Progenitor cell of endocrine pancreas (in vitro differentiated cells): Measurements from ENCODE around the gene MSI2. TPM values are rescaled to one million over a fixed set of nuclear protein-coding genes. Genes with fewer than 3 reads are reported as not detected.
A peak's percentile ranks its signal among the peaks of the same experiment; 100 is the strongest.

Source experiments
- DNase-seq: peaks from one replicate; pipeline ENCODE4 v3.0.0; 2021; ENCODE audit warnings: low spot score; ENCODE audit not compliant: unreplicated experiment
- H3K27ac Mint-ChIP-seq: 2 replicates; pipeline ENCODE4 v1.8.0; 2021; ENCODE audit warnings: mild to moderate bottlenecking, moderate library complexity, mixed read lengths
- H3K27me3 Mint-ChIP-seq: 2 replicates; pipeline ENCODE4 v1.8.0; 2021; ENCODE audit warnings: mixed read lengths
- H3K36me3 Mint-ChIP-seq: 2 replicates; pipeline ENCODE4 v1.8.0; 2022; ENCODE audit warnings: mixed read lengths; ENCODE audit not compliant: insufficient read depth
- H3K4me1 Mint-ChIP-seq: 2 replicates; pipeline ENCODE4 v1.8.0; 2021; ENCODE audit warnings: low read depth, mixed read lengths
- H3K4me3 Mint-ChIP-seq: 2 replicates; pipeline ENCODE4 v1.8.0; 2021; ENCODE audit warnings: low read depth, mild to moderate bottlenecking, moderate library complexity, mixed read lengths
- H3K9me3 Mint-ChIP-seq: 2 replicates; pipeline ENCODE4 v1.8.0; 2021; ENCODE audit warnings: low read depth, mixed read lengths
- CTCF ChIP-seq: fragments of 200-600 bp; sonication (generic); IDR thresholded peaks from one replicate; pipeline ENCODE4 v1.5.0; 2021; ENCODE audit warnings: antibody characterized with exemption, mild to moderate bottlenecking; ENCODE audit not compliant: unreplicated experiment
- total RNA-seq: library from RNA; stranded (reverse); gene quantifications from 2 replicates; pipeline ENCODE4 v1.2.1, GENCODE V29; 2021

The MSI2 gene
- total RNA-seq, 1 donor from 2014 or later: 164 TPM

DNA sequence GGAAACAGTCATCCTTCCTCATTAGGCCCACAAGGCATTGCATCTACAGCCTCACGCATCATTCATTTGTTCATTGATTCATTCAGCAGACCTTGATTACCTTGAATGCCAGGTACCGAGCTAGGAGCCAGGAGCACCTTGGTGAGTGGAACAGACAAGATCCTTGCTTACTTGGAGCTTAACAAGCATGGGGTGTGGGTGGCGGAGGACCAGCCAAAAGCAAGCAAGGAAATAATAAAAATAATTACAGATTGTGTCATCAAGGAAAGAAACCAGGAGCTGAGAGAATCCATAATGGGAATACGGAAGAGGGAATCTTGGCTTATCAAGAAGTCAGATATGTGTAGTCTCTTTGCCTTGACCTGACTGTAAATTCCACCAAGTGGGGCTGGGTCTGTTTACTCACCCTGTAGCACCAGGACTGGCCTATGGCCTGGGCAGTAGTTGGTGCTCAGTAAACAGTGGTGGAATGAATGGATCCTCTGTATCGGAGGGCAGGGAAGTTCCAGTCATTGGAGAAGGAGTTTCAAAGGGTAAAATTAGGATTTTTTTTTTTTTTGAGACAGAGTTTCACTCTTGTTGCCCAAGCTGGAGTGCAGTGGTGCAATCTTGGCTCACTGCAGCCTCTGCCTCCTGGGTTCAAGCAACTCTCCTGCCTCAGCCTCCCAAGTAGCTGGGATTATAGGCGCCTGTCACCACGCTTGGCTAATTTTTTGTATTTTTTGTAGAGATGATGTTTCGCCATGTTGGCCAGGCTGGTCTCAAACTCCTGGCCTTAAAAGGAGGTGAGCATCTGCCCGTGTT lies 157.7 kb downstream of the MSI2 start:
- H3K4me1 Mint-ChIP-seq: peaks cover 43% of the 10 kb centered on the region
- H3K9me3 Mint-ChIP-seq: peaks cover 2% of the 10 kb centered on the region
- DNase-seq: no peak
- peaks cover 9% of the 10 kb centered on the region for H3K36me3 Mint-ChIP-seq
- peak overlapping the region; percentile 94 for H3K27ac Mint-ChIP-seq
- no peak for TF ChIP-seq CTCF
- no peak overlapping the region for H3K4me3 Mint-ChIP-seq
- no peaks in the 10 kb centered on the region for H3K27me3 Mint-ChIP-seq

GRCh38 chr17:57415751-57416207 lies 159.5 kb downstream of the MSI2 start:
- peak overlapping the region; percentile 84 for H3K27ac Mint-ChIP-seq
- peaks cover 2% of the 10 kb centered on the region for H3K9me3 Mint-ChIP-seq
- no peak for DNase-seq
- no peak overlapping the region for H3K4me3 Mint-ChIP-seq
- H3K4me1 Mint-ChIP-seq: peaks cover 32% of the 10 kb centered on the region
- no peaks in the 10 kb centered on the region for H3K27me3 Mint-ChIP-seq
- TF ChIP-seq CTCF: no peak
- H3K36me3 Mint-ChIP-seq: peaks cover 13% of the 10 kb centered on the region

DNA sequence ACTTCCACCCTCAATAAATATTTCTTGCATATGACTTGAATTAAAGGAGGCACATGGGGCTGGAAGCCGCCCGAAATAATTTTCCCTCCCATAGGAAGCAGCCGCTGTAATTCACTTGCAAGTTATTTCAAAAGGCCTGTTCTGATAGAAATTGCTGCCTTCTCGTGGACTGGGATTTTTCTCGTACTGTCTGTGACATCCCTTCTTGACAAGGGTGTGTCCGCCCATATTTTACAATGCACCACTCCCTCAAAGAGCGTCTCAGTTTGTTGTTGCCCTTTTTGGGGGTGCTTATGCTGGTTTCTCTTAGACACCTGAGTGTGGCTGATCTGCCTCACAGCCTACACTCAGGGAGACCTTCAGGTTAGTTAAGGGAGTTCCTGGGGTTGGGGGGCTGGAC lies 160.0 kb downstream of the MSI2 start:
- Mint-ChIP-seq H3K27ac (no peak overlapping the region), H3K36me3 (peaks cover 15% of the 10 kb centered on the region), H3K4me3 (no peak overlapping the region), H3K27me3 (no peaks in the 10 kb centered on the region), H3K9me3 (peaks cover 2% of the 10 kb centered on the region), H3K4me1 (peaks cover 37% of the 10 kb centered on the region)
- no peak for DNase-seq
- TF ChIP-seq CTCF: no peak

GRCh38 chr17:57417956-57418355 lies 161.6 kb downstream of the MSI2 start:
- Mint-ChIP-seq H3K4me3 (no peak overlapping the region), H3K4me1 (peaks cover 39% of the 10 kb centered on the region), H3K27ac (no peak overlapping the region), H3K27me3 (no peaks in the 10 kb centered on the region), H3K36me3 (peaks cover 15% of the 10 kb centered on the region), H3K9me3 (peaks cover 2% of the 10 kb centered on the region)
- no peak for DNase-seq
- TF ChIP-seq CTCF: no peak

DNA sequence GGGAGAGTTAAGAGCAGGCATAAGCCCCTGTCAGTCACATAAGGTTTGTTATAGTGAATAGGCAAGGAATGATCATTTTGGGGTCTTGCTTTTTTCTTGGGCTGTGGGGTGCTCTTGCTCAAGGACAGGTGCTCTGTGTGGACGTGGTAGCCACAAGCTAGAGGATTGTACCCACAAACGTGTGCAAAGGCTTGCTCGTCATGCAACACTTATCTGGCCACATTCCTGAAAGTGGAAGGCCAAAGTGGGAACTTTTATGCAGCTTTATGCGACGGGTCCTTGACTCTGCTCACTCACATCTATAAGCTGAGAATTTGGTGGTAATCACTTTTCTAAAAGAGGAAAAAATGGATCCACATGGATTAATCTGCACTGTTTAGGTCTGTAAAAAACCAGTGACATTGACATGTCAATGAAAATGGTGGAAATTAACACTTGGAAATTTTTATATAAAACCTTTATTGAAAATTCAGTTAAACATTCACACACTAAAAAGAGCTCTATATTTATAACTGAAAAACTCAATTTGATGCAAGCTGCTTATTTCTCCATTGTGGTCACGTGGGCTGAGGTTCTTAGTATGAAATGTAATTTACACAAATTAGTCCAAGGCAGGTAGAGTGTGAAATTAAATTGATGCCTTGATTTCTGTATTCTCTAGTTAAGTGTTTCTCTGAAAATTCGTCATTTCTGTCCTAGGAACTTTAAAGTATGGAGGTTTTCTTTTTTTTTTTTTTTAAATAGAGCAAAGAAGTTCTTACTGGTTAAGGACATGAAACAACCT lies 162.3 kb downstream of the MSI2 start:
- TF ChIP-seq CTCF: no peak
- H3K9me3 Mint-ChIP-seq: peaks cover 2% of the 10 kb centered on the region
- H3K36me3 Mint-ChIP-seq: peaks cover 19% of the 10 kb centered on the region
- DNase-seq: no peak
- no peak overlapping the region for H3K27ac Mint-ChIP-seq
- no peaks in the 10 kb centered on the region for H3K27me3 Mint-ChIP-seq
- peaks cover 35% of the 10 kb centered on the region for H3K4me1 Mint-ChIP-seq
- no peak overlapping the region for H3K4me3 Mint-ChIP-seq
